CD4-positive, alpha-beta T cell treated with Interferon gamma for 1 hour (primary cell): Measurements from ENCODE around the gene TUBB6.

Experiments
- DNase-seq: peaks from one replicate; pipeline ENCODE4 v3.0.0-alpha.2; 2020

Gene TUBB6

DNA sequence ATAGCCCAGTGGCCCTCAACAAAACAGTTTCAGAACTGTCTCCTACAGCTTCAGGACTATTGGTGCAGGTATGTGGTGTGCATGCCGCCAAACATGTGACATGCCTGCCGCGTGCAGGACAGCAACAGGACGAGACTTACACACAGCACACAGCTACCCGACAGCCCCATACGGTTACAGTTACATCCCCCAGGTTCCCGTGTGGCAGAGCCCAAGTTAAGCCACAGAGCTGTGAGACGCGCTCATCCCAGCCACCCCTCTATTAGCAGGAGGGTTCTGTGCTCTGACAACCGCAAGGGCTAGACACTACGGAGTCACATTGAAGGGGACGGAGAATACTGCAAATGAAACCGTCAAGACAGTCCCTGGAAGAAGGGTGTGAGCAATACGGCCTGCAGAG lies 16.4 kb upstream of the TUBB6 start:
- no peak for DNase-seq

- no peak for DNase-seq
Measured at GRCh38 chr18:12293831-12294230, 14.2 kb upstream of the TUBB6 start.

- DNase-seq: no peak
Measured at GRCh38 chr18:12295389-12296086, 12.5 kb upstream of the TUBB6 start.

- no peak for DNase-seq
Measured at GRCh38 chr18:12296087-12296403, 12.0 kb upstream of the TUBB6 start.

DNA sequence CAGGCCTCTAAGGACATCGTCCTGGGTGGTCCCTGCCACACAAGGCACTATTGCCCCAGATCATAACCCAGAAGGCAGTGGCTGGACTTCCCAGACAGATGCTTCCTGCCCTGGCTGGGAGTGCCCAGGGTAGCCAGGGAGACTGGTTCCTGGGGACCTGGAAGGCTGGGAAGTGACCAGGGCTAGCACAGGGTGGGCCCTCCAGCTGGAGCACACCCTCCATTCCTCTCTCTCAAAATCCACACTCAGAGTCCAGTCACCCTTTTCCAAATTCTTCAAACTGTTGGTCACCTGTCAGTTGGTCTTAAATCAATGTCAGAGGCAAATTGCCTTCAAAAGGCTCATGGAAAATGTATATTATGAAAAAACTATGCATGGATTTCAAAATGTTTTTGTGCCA lies 11.6 kb upstream of the TUBB6 start:
- DNase-seq: no peak

DNA sequence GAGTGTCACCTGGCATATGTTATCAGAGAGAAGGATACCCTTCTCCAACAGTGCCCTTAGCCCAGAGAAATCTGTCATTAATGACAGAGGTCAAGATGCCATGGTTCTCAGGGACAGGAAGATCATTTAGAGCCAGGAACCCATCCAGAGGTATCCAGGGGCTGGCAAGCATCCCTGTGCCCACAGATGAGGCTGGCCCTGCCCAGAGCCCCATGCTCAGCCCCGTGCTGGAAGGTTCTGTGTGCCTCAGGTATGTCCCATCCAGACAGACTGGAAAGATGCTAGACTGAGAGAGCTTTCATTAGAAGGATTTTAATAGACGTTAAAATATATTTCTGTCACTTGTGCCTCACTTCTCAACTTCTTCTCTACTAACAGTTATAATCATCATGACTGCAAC lies 8.2 kb upstream of the TUBB6 start:
- no peak for DNase-seq

- no peak for DNase-seq
Measured at GRCh38 chr18:12301263-12302005, 6.6 kb upstream of the TUBB6 start.

- no peak for DNase-seq
Measured at GRCh38 chr18:12302391-12303147, 5.5 kb upstream of the TUBB6 start.

DNA sequence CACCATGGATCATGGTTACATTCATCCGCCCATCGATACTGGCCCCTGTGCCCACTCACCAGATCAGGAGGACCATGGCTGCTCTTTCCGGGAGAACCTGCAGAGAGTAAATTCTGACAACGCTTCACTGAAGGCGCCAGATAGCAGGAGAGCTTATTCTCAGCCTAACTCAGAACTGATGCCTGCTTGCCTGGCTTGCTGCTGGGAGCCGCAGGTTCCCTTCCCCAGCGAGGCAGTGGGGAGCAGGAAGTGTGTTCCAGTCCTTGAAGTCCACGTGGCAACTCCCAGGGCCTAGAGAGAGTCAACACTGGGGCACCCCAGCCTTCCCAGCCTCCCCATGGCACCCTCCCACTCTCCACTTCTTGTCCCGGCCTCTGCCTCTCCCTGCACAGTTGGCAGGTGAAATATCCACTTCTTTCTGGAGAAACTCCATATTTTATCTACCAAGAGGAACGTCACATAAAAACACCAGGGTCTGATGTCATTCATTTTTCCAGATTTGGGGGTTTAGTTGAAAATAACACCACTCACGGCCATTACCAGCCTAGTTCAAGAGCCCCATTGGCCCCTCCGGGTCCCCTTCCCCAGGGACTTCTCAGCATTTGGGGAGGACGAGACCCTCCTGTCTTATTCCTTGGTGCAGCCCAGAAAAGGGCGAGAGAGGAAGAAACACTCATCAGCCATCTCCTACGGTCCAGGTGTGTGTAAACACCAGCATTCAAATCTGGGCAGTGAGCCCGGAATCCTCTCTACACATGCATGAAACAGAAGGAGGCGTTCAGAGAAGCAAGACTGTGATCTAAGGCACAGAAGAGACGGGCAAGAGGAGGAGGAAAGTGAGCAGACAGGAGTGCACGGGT lies 3.5 kb upstream of the TUBB6 start:
- DNase-seq: no peak

DNA sequence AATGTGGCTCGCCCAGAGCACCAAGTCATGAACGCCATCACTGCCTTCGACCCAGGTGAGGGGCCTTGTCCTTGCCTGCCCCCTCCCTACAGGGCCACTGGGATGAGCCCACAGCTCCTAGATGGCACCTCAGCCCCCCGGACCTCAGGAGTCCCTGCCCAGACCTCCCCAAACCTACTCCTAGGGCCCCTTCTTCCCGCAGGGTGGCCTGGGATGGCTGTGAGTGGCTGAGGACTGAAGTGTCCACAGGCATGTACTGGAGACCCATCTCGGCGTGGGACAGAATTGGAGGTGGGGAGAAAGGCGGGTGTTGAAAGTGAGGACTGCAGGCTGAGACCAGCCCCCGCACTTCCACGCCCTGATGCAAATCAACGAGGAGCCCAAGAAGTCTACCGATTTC lies 2.8 kb upstream of the TUBB6 start:
- DNase-seq: no peak

- DNase-seq: no peak
Measured at GRCh38 chr18:12305930-12306629, 2.0 kb upstream of the TUBB6 start.

DNA sequence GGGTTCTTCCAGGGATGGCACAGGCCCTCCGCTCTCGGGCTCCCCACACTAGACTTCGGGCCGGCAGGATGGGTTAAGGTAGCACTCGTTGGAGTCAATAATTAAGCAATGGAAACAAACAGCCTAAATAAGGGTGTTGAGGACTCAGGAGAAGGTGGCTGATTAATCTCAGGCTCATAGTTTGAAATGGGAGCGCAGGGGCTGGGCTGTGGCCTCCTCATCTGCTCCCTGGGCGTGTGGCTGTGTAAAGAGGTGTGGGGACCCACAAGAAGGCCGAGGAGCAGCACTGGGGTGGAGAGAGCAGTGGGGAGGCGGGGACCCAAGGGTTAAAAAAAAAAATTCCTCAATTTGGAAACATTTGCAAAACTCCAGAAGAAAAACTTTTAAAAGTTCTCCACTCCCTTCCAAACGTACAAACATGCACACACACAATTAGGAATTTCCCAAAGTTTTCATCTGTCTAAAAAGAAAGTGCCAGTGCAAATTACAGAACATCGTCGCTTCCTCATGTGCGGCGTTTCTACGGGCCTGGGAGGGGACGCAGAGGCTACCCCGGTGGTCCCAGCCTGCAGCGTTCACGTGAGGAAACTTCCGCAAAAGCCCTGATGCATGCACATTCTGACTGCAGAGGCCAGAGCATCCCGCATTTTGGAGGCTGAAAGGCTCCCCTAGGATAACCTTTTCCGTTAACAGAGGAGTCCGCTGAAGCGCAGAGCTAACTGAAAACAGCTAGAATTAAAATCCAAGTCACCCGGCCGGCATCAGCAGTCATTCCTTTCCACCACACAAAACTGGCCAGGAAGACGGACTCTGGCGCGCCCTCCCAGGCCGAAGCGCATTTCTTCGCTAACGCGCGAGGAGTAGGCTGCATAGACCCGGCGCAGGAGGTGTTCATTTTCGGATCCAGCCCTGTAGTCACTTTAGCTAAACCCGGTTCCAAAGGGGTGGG lies 1.0 kb upstream of the TUBB6 start:
- peak; percentile 30 for DNase-seq

DNA sequence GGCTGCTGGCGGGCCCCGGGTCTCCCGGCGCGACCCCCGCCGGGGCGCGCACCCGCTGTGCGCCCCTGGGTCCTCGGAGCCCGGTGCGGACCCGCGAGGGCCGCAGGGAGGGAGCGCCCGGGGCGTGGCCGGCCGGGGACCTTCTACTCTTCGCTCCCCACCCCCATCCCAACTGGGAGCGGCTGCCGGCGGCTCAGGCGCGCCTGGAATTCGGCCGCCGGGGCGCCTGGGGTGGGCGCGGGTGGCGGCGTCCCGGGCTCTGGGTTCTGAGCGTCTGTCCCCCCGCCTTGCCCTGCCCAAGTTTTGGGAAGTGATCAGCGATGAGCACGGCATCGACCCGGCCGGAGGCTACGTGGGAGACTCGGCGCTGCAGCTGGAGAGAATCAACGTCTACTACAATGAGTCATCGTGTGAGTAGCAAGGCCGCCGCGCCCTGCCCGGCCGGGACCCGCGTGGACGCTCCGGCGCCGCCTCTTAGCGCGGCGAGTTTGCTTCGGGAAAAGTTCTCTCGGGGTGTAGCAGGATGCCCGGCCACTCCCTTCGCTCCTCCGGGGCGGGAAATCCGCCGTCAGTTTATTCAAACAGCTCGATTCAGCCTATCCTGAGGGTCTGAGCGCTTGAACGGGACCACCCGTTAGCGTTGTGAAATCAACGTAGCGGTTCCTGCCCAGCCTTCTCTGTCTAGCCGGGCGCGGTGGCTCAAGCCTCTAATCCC lies 502 bp downstream of the TUBB6 start:
- peak; percentile 64 for DNase-seq

GRCh38 chr18:12309683-12310198 lies 1.7 kb downstream of the TUBB6 start:
- DNase-seq: no peak

GRCh38 chr18:12310762-12311161 lies 2.7 kb downstream of the TUBB6 start:
- no peak for DNase-seq

DNA sequence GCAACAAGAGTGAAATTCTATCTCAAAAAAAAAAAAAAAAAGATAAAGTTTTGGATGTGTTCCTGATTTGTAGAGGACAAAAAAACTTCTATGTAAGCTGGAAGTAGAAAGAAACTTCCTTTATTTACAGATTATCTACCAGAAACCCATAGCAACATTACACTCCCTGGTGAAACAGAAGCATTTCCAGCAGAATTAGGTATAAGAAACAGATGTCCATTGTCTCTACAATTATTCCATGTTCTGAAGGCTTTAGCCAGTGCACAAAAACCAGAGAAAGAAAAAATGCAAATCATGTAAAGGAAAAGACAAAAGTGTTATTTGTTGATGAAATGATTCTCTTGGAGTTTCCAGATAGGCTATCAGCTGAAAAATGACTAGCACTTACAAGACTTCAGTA lies 4.9 kb downstream of the TUBB6 start:
- no peak for DNase-seq

- no peak for DNase-seq
Measured at GRCh38 chr18:12313530-12314245, 5.6 kb downstream of the TUBB6 start.

DNA sequence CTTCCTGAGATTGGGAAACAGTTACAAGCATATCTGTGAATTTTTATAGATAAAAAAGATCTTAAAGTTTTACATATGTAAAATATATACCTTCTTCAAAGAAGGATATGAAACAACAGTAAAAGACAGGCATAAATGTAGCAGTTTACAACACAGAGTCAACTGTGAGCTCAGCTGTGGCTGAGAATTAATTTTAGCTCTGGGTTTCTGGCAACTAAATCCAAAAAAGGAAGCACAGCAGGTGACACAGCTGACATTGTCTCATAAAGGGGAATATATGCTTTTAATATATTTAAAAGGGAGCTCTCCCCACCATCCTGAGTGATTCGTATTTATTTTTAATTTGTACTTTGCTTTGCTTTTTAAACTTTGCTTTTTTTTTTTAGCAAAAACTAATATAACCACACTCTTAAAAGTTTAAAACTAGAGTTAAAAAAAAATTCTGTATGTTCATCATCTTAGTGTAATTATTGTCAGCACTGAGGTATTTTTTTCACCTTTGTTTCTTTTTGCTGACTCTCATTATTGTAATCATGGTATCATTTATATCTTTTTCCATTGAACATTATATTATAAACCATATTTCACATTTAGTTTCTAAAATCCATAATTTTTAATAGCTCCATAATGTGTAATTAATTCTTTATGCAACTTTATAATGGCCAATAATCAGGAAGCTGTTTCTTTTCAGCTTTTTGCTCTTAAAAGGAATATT lies 6.7 kb downstream of the TUBB6 start:
- DNase-seq: no peak

DNA sequence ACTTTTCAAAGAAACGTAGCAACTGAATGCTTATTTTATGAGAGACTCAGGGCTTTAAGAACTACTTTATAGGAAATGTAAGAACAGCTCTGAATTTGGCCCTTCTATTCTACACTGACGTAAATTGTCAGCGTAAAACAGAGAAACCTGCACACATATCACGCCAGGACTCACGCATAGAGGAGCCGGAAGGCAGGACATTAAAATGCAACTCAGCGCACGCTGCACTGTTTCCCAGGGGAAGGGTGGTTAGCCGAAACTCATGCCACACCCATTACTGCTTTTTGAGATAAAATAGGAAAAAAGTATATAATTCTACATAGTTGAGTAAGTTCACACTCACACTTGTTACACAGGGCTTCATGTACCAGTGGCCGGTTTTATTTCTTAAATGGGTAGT lies 7.4 kb downstream of the TUBB6 start:
- DNase-seq: no peak
